Activated naive CD8-positive, alpha-beta T cell treated with anti-CD3 and anti-CD28 coated beads, Interleukin-2, amount 10 ng/mL, durations not matched to agents 7 days and 5 days (primary cell): Measurements from ENCODE around the gene POU5F2. TPM values are rescaled to one million over a fixed set of nuclear protein-coding genes. Genes with fewer than 3 reads are reported as not detected.

Experiments used
- ATAC-seq: fragments of 150-1000 bp; cut with Tn5 transposase; one replicate; pipeline ENCODE4 v1.10.0; 2021; ENCODE audit warnings: low read depth, moderate library complexity
- POLR2A ChIA-PET: fragments of 350-600 bp; sonication (Branson Sonifier 250); formaldehyde crosslinking; loops from one replicate; lab custom pipeline; 2021; ENCODE audit warnings: antibody characterized with exemption; lab: Charles Lee
- DNase-seq: peaks from one replicate; pipeline ENCODE4 v3.0.0; 2021
- H3K27ac Mint-ChIP-seq: one replicate; pipeline ENCODE4 v1.8.0; 2022; ENCODE audit warnings: mild to moderate bottlenecking, mixed read lengths
- H3K27me3 Mint-ChIP-seq: one replicate; pipeline ENCODE4 v1.8.0; 2022; ENCODE audit warnings: mild to moderate bottlenecking, moderate library complexity, mixed read lengths
- H3K36me3 Mint-ChIP-seq: one replicate; pipeline ENCODE4 v1.8.0; 2021; ENCODE audit warnings: mild to moderate bottlenecking, mixed read lengths
- H3K4me1 Mint-ChIP-seq: one replicate; pipeline ENCODE4 v1.8.0; 2021; ENCODE audit warnings: mixed read lengths
- H3K4me3 Mint-ChIP-seq: one replicate; pipeline ENCODE4 v1.8.0; 2022; ENCODE audit warnings: mild to moderate bottlenecking, moderate library complexity, mixed read lengths
- H3K9me3 Mint-ChIP-seq: one replicate; pipeline ENCODE4 v1.8.0; 2021; ENCODE audit warnings: mixed read lengths
- total RNA-seq, 2 experiments: library from RNA; stranded (reverse); gene quantifications; one replicate each; pipeline ENCODE4 v1.2.3, GENCODE V29; 2021

Gene POU5F2
- total RNA-seq, 2 experiments from 2014 or later: 1.3 to 1.4 TPM

DNA sequence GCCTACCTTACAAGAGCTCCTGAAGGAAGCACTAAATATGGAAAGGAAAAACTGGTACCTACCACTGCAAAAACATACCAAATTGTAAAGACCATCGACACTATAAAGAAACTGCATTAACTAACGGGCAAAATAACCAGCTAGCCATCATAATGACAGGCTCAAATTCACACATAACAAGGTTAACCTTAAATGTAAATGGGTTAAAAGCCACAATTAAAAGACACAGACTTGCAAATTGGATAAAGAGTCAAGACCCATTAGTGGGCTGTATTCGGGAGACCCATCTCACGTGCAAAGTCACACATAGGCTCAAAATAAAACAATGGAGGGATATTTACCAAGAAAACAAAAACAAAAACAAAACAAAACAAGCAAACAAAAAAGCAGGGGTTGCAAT lies 49.4 kb downstream of the POU5F2 start:
- Mint-ChIP-seq H3K4me1 (no peaks in the 10 kb centered on the region), H3K4me3 (no peak overlapping the region), H3K27me3 (no peaks in the 10 kb centered on the region), H3K36me3 (peaks cover 6% of the 10 kb centered on the region), H3K9me3 (peaks cover 10% of the 10 kb centered on the region), H3K27ac (no peak overlapping the region)
- no peak for ATAC-seq
- no peak for DNase-seq
- POLR2A ChIA-PET: no interaction called here

Other genes starting within 250 kb of the POU5F2 start
- gene NR2F1-AS1, start 160.4 kb downstream of the POU5F2 start, total RNA-seq: not detected
- not detected for gene NR2F1, start 158.4 kb downstream of the POU5F2 start, total RNA-seq